HG02840 (cell line): ENCODE results near the gene TRAF3IP1.

Source experiments
- ATAC-seq: cut with Tn5 transposase; IDR thresholded peaks from one replicate; pipeline ENCODE4 v1.9.1; 2021; ENCODE audit warnings: mild to moderate bottlenecking, moderate library complexity, moderate number of reproducible peaks; ENCODE audit not compliant: unreplicated experiment, low FRiP score

TRAF3IP1 gene

GRCh38 chr2:238422285-238422684 is 102.0 kb downstream of the TRAF3IP1 start:
- ATAC-seq, result no peak

- no peak for ATAC-seq
These were observed 102.6 kb downstream of the TRAF3IP1 start for GRCh38 chr2:238422940-238423339.

DNA sequence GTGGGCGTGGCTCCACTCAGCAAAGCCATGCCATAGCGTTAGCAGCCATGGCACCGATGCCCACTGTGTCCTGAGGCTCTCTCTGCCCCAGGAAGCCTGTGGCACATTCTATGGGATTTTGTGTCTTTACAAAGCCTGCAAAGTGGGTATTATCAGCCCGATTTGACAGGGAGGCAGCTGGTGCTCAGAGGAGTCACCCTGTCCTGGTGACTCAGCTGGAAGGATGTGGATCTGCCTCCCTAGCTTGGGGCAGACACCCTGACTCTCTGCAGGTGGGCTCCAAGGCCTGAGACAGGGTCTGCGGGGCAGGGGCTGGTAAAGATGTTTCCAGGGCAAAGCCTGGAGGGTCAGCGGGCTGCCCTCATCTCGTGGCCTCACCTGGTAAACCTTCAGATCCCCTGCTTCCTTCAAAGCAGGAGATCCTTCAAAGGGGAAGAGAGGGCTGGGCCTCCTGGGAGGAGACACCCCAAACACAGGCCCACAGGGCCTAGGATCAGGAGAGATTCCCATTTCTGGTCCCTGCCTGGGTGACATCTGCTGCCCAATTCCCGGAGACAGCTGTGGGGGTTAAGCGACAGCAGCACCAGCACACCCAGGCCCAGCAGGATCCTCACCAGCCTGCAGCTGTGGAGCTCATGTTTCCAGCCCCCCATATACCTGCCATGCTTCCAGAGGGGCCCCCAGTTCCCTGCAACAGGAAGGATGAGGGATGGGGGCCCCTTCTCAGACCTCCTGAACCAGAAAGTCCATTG is 103.4 kb downstream of the TRAF3IP1 start:
- no peak for ATAC-seq

GRCh38 chr2:238424313-238424700 is 104.0 kb downstream of the TRAF3IP1 start:
- ATAC-seq, result no peak

DNA sequence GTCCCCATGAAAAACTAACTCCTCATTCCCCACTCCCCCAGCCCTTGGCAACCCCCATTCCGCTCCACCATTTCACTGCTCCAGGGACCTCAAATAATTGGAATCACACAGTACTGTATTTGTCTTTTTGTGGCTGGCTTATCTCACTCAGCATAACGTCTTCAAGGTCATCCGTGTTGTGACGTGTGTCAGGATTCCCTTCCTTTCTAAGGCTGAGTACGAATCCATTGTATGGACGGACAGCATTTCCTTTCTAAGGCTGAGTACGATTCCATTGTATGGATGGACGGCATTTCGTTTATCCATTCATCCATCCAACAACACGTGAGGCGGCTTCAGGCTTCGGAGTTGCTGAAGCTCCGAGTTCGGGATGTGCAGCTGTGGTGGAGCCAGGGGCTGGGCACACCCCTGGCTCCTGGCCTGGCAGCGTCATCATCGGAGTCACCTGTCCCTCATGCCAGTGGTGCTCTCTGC is 105.2 kb downstream of the TRAF3IP1 start:
- no peak for ATAC-seq

- peak; percentile 12 for ATAC-seq
These were observed 105.8 kb downstream of the TRAF3IP1 start for GRCh38 chr2:238425979-238426567.

DNA sequence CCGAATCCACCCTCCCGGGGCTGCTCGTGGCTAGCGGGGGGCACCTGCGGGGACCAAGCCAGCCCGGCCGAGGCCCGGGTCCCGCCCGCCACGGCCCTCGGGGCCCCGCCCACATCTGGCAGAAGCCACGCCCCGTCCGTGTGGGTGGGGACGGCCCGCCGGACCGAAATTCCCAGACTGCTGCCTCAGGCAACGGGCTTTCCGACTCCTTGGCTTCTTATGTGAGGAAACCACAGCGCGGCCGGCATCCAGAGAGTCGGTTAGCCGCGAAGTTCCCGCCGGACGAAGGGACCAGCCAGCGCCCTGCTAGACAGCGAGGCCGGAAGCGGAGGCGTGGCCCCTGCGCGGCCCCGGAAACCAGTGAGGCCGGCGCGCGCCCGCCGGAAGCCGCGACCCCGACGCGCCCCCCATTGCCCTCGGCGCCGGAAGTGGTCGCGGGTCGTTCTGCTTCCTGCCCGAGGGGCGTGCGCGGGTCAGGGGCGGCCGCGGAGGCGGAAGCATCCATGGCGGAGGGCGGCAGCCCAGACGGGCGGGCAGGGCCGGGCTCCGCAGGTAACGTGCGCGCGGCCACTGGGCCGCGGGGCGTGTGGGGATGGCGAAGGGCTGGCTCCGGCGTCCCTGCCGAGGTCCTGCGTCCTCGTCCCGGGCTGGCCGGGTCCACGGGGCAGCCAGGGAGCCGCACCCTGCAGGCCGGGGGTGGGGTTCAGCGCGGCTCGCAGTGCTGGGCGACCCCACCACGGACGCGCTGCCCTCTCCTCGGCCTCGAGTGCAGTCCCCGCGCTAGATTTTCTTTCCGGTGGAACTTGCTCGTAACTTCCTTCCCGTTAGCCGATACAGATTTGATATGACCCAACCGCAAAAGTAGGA is 106.5 kb downstream of the TRAF3IP1 start, which contains the start of gene ASB1:
Gene ASB1, plus strand, starts transcription at position 360 of the 867 bp plus-strand sequence. Its CDS starts 144 bp downstream, at position 504.
- ATAC-seq, result peak; percentile 85

DNA sequence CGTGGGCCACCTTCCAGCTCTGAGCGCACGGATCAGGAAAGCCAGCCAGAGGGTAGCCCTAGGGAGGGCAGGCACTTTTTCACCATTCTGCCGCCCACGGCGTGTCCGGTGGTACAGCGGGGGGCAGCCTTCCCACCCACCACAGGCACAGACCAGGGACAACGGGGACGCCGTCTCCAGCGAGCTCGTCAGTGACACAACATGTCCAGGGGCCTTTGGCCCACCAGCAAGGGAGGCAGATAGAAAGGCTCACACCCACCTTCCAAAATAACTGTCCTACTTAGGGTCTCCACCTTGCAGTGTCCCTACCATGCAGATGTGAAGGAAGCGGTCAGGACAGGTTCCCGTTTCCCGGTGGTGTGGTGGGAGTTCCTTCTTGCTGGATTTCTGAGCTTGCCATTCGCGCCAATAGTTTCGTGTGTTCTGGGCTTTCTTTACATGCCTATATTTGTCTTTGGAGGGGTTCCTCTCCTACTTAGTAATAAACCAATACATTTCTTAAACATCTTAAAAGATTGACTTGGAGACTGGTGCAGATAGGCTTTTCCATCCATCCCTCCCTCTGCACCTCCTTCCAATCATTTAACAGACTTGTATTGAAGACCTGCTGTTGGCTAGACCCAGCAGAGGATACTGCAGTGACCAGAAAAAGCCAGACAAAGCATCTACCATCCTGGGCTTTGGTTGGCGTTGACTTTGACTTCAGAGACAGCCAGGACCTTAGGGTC is 107.3 kb downstream of the TRAF3IP1 start:
- no peak for ATAC-seq

- ATAC-seq, result no peak
These were observed 108.5 kb downstream of the TRAF3IP1 start for GRCh38 chr2:238428866-238429265.

GRCh38 chr2:238430781-238431180 is 110.5 kb downstream of the TRAF3IP1 start:
- ATAC-seq, result no peak

GRCh38 chr2:238431456-238431855 is 111.1 kb downstream of the TRAF3IP1 start:
- ATAC-seq, result no peak

DNA sequence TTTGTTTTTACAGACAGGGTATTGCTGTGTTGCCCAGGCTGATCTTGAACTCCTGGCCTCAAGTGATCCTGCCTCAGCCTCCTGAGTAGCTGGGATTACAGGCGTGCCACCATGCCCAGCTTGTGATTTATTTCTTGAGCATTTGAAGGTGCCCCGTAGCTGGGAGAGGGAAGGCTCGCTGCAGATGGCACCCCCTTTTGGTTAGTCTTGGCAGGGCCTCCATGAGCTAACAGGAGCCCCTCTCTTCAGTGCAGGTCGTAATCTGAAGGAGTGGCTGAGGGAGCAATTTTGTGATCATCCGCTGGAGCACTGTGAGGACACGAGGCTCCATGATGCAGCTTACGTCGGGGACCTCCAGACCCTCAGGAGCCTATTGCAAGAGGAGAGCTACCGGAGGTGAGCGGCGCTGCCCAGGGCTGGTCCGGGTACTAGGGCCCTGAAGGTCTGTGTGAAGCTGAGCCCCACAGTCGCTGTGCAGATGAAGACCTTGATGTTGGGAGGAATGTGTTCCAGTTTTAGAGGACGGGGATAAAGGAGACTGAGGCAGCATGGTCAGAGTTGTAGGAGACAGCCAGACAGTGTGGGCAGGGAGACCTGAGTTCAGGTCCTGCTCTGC is 113.1 kb downstream of the TRAF3IP1 start:
- ATAC-seq, result no peak

GRCh38 chr2:238433941-238434845 is 113.9 kb downstream of the TRAF3IP1 start:
- ATAC-seq, result no peak

DNA sequence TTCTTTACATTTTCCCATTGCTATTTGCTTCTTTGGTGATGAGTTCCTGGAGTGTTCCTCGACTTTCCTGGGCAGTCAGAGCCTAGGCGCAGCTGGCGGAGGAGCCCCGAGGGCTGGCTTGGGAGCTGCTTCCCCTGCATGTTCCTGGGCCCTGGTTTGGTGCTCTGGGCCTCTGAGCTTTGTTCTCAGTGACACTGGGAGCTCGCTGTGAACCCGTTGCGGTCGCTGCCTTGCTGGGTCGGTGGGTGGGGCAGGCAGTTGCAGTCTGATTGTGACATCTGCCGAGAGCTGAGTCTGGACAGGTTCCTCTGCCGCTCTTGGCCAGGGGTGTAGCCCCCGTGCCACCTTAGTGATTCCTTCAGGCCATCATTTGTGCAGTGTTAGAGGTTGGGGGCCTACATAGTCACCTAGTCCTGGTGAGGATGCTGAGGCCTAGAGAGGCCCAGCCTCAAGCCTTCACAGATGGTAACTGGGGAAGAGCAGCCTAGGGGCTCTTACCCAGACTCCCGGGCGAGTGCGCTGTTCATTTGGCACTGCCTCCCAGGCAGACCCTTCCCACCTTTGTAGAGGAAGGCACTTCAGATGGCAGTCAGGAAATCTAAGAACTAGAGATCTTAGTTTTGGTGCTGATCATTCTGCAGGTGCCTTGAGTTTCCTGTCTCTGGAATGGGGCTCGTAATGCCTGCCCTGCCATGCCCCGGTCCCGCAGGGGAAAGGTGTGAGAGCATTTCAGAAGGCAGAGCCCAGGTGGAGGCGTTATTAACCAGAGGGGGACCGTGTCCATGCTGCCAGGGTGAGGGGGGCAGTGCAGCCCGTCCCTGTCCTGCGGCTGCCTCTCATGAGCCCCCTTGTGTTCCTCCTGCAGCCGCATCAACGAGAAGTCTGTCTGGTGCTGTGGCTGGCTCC is 114.8 kb downstream of the TRAF3IP1 start:
- no peak for ATAC-seq

GRCh38 chr2:238435752-238436096 is 115.4 kb downstream of the TRAF3IP1 start:
- no peak for ATAC-seq

DNA sequence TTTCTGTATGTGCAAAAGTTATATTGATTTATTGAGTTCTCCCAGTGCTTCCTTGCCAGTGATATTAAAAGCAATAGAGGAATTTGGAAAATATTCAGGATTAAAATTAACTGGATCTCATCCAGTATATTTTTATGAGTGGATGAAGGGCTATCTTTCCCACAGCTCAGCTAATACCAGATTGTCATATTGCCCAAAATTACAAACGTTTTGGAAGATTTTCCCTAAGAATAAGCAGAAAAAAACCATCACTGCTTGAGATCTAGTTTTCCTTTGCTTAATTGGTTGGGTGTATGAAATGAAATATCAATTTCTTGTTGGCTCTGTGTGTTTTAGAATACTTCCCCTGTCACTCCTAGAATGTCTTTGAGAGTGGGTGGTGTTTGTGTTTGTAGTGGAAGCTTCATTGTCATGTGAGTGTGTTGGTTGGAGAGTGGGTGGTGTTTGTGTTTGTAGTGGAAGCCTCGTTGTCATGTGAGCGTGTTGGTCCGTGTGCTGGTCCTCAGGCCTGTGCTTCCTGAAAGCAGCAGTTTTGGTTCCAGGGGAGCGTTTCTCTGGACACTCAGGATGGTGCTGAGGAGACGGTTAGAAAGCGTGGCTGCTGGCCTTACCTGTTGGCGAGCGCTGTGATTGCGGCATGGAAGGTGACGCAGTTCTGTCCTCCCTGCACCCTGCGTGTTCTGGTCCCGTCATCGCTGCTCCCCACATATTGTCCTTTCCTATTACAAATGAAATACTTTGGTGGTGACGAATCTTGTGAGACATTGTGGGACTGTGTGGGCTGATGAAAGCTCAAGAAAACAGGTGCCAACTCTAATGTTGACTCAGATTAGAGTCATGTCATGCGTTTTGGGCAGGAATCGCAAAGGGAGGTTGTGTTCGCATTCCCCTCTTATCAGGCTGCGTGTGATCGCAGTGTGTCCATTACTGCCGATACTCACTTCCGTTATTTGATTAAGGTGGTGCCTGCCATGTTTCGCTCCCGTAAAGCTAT is 118.8 kb downstream of the TRAF3IP1 start:
- no peak for ATAC-seq

- ATAC-seq, result no peak
These were observed 119.6 kb downstream of the TRAF3IP1 start for GRCh38 chr2:238439917-238440316.
